WTC11 (cell line): ENCODE measurements around the gene RAB1A. TPM values are rescaled to one million over a fixed set of nuclear protein-coding genes. Genes with fewer than 3 reads are reported as not detected.

Experiments
- total RNA-seq: library from RNA; stranded (reverse); gene quantifications from 3 replicates; pipeline ENCODE4 v1.2.3, GENCODE V29; 2021

The RAB1A gene
- total RNA-seq, 1 experiment from 2014 or later = 114 TPM

Other genes starting within 250 kb of the RAB1A start
- gene SLC1A4, start 140.7 kb downstream of the RAB1A start, total RNA-seq = 0.73 to 1.6 TPM (median 0.80 TPM) in 3 replicates
- gene CEP68, start 73.7 kb downstream of the RAB1A start, total RNA-seq = 14.6 to 16.7 TPM (median 15.3 TPM) in 3 replicates
- 160 to 170 TPM (median 168 TPM) in 3 replicates for gene ACTR2, start 97.7 kb upstream of the RAB1A start, total RNA-seq